ENCODE measurements around the gene RSPH9.
"Not testable (repeated sequence)": the region's sequence is repeated elsewhere in the genome, so short reads cannot be mapped to it uniquely, and the experiment has no call there.

The RSPH9 gene

GRCh38 chr6:43629505-43630300 is 15.1 kb upstream of the RSPH9 start:
- peak; percentile 99 for DNase-seq

- no peak for DNase-seq
Observed at GRCh38 chr6:43630980-43631619, 13.7 kb upstream of the RSPH9 start.

GRCh38 chr6:43633002-43633401 is 11.8 kb upstream of the RSPH9 start:
- DNase-seq = not testable (repeated sequence)

GRCh38 chr6:43634702-43635303 is 10.0 kb upstream of the RSPH9 start:
- DNase-seq = peak; percentile 25

- peak; percentile 90 for DNase-seq
Observed at GRCh38 chr6:43635387-43636307, 9.2 kb upstream of the RSPH9 start, which contains the start of gene MAD2L1BP. Gene MAD2L1BP, plus strand, starts transcription at chr6:43635840. Its CDS starts 36 bp downstream, at chr6:43635876.

GRCh38 chr6:43636308-43636659 is 8.6 kb upstream of the RSPH9 start:
- DNase-seq = no peak

GRCh38 chr6:43639984-43640800 is 4.6 kb upstream of the RSPH9 start:
- DNase-seq = no peak

- DNase-seq = no peak
Observed at GRCh38 chr6:43645613-43645964, 753 bp downstream of the RSPH9 start.

GRCh38 chr6:43647613-43648012 is 2.8 kb downstream of the RSPH9 start:
- peak; percentile 50 for DNase-seq

- DNase-seq = no peak
Observed at GRCh38 chr6:43648248-43648647, 3.4 kb downstream of the RSPH9 start.

- DNase-seq = not testable (repeated sequence)
Observed at GRCh38 chr6:43652822-43653221, 8.0 kb downstream of the RSPH9 start.

- DNase-seq = no peak
Observed at GRCh38 chr6:43657221-43657802, 12.5 kb downstream of the RSPH9 start.

GRCh38 chr6:43658161-43658560 is 13.3 kb downstream of the RSPH9 start:
- DNase-seq = no peak

GRCh38 chr6:43662948-43663347 is 18.1 kb downstream of the RSPH9 start:
- DNase-seq = not testable (repeated sequence)

GRCh38 chr6:43665376-43665775 is 20.5 kb downstream of the RSPH9 start:
- DNase-seq = no peak

- no peak for DNase-seq
Observed at GRCh38 chr6:43666196-43666920, 21.5 kb downstream of the RSPH9 start.

- peak; percentile 87 for DNase-seq
Observed at GRCh38 chr6:43667245-43668150, 22.7 kb downstream of the RSPH9 start.

GRCh38 chr6:43668151-43669028 is 23.6 kb downstream of the RSPH9 start:
- peak; percentile 89 for DNase-seq
